K562 (cell line): ENCODE data around the gene RNF41. TPM values are rescaled to one million over a fixed set of nuclear protein-coding genes. Genes with fewer than 3 reads are reported as not detected.

Experiments
- HDAC8 ChIP-seq: fragments of 450-650 bp; IDR thresholded peaks from 2 replicates; pipeline ENCODE4 v1.6.1; 2016; ENCODE audit warnings: mild to moderate bottlenecking, missing genetic modification characterization, moderate library complexity, missing compliant biosample characterization
- MECOM ChIP-seq: fragments of 250-450 bp; sonication (Bioruptor Pico); IDR thresholded peaks from 2 replicates; pipeline ENCODE4 v1.8.0; 2022; ENCODE audit warnings: inconsistent platforms
- NCOR1 ChIP-seq: fragments of 450-650 bp; IDR thresholded peaks from 2 replicates; pipeline ENCODE4 v1.6.1; 2016; ENCODE audit warnings: mild to moderate bottlenecking, moderate library complexity
- POLR2AphosphoS2 ChIP-seq: IDR thresholded peaks from 2 replicates; pipeline ENCODE4 v1.6.1; 2012; ENCODE audit warnings: low read length, improper control_type of control experiment
- POLR2G ChIP-seq: fragments of 200-400 bp; formaldehyde crosslinking; IDR thresholded peaks from 2 replicates; pipeline ENCODE4 v1.6.1; 2017; ENCODE audit warnings: low read depth, mild to moderate bottlenecking, antibody characterized with exemption, low read length, moderate library complexity
- RBFOX2 ChIP-seq: fragments of 200-400 bp; formaldehyde crosslinking; IDR thresholded peaks from 2 replicates; pipeline ENCODE4 v1.6.1; 2017; ENCODE audit warnings: low read depth, mild to moderate bottlenecking, low read length, moderate library complexity
- SIRT6 ChIP-seq: IDR thresholded peaks from one replicate; pipeline ENCODE4 v1.6.1; 2012; ENCODE audit warnings: low read depth, mild to moderate bottlenecking, control low read depth, inconsistent platforms, low read length, moderate library complexity
- SP1 ChIP-seq: sonication (generic); formaldehyde crosslinking; IDR thresholded peaks from 2 replicates; pipeline ENCODE4 v1.8.1; 2022; ENCODE audit warnings: mild to moderate bottlenecking, missing genetic modification reagents
- SUPT5H ChIP-seq: fragments of 450-650 bp; IDR thresholded peaks from 2 replicates; pipeline ENCODE4 v1.6.1; 2016
- U2AF2 ChIP-seq: fragments of 200-400 bp; formaldehyde crosslinking; optimal IDR thresholded peaks from 2 replicates; pipeline ENCODE3; 2017; ENCODE audit warnings: low read depth, mild to moderate bottlenecking, low read length
- polyA plus RNA-seq, 8 experiments: library from polyadenylated mRNA; depleted of rRNA in 4 of 8; stranded (reverse) in 5 of 8; unstranded in 3 of 8; fragments of >200 nt; fragmentation: Nextera tagmentation in 2 of 8; fragmentation: Illumina TruSeq in 1 of 8; extraction: Ambion mirVana in 2 of 8; extraction: Trizol in 1 of 8; gene quantifications; 2 replicates each; pipeline versions ENCODE4 v1.2.1 to v1.2.3, GENCODE V29; 2011 to 2014; ENCODE audit warnings: inconsistent platforms in 1 of 8, missing spikeins in 1 of 8
- total RNA-seq, 7 experiments: library from RNA; depleted of rRNA in 6 of 7; stranded (reverse); fragments of >200 nt in 6 of 7; fragmentation: Illumina TruSeq in 2 of 7; extraction: Trizol in 2 of 7; gene quantifications; 2 replicates each; pipeline versions ENCODE4 v1.2.1 to v1.2.3, GENCODE V29; 2011 to 2021; ENCODE audit warnings: low replicate concordance in 1 of 7
- TF ChIP-seq, protein P1 (sequence below): IDR thresholded peaks from 3 replicates; pipeline ENCODE4 v1.6.1; 2011; ENCODE audit warnings: borderline replicate concordance, mild to moderate bottlenecking, moderate library complexity; ENCODE audit not compliant: insufficient read length; ENCODE audit errors: extremely low read depth

The RNF41 gene
- total and polyA plus RNA-seq, 9 of the 15 experiments (the other 6 are each of a cell fraction or from before 2014, with no cell fraction given), result 28.2 to 46.8 (median 33.8) TPM

DNA sequence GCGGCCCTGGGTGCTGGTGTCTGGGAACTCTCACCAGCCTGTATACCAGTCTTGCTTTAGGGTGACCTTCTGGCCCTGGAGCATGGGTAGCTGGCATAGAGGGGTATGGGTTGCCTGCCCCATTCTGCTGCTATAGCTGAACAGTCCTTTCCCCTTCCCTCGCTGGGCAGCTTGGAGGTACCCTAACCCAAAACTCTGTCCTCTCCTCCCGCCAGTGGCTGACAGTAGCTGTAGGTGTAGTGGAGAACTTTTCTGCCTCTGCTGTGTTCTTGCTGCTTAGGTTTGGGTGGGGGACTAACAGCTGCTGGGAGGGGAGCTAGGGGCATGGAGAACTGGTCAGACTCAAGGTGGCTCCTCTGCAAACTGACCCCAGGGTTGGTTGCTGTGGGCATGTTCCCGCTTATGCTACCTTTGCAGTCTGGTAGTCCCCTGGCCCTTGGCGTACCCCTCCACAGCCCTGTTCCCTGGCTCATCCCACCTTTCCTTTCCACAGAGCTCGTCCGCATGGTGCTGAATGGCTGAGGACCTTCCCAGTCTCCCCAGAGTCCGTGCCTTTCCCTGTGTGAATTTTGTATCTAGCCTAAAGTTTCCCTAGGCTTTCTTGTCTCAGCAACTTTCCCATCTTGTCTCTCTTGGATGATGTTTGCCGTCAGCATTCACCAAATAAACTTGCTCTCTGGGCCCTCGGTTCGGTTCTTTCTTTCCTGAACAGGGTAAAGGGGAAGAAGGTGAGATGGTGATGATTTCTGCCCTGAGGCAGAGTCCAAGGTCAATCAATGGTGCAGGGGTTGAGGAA lies 60.6 kb downstream of the RNF41 start (continued):
- peak; percentile 53; the same call in 1 of the 2 replicates for TF ChIP-seq POLR2G
- TF ChIP-seq SP1 (CRISPR knock-in tag), result peak; percentile 37; the same call in 1 of the 2 replicates
- TF ChIP-seq, protein P1, sequence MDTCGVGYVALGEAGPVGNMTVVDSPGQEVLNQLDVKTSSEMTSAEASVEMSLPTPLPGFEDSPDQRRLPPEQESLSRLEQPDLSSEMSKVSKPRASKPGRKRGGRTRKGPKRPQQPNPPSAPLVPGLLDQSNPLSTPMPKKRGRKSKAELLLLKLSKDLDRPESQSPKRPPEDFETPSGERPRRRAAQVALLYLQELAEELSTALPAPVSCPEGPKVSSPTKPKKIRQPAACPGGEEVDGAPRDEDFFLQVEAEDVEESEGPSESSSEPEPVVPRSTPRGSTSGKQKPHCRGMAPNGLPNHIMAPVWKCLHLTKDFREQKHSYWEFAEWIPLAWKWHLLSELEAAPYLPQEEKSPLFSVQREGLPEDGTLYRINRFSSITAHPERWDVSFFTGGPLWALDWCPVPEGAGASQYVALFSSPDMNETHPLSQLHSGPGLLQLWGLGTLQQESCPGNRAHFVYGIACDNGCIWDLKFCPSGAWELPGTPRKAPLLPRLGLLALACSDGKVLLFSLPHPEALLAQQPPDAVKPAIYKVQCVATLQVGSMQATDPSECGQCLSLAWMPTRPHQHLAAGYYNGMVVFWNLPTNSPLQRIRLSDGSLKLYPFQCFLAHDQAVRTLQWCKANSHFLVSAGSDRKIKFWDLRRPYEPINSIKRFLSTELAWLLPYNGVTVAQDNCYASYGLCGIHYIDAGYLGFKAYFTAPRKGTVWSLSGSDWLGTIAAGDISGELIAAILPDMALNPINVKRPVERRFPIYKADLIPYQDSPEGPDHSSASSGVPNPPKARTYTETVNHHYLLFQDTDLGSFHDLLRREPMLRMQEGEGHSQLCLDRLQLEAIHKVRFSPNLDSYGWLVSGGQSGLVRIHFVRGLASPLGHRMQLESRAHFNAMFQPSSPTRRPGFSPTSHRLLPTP, result no peak
- TF ChIP-seq SIRT6, result peak; percentile 12
- TF ChIP-seq NCOR1, result peak; percentile 15; the same call in 1 of the 2 replicates
- peak; percentile 60; the same call in 1 of the 2 replicates for TF ChIP-seq SUPT5H
- peak; percentile 49 for TF ChIP-seq POLR2AphosphoS2
- TF ChIP-seq RBFOX2, result peak; percentile 74
- TF ChIP-seq HDAC8 (tag), result no peak
- TF ChIP-seq MECOM (CRISPR knock-in tag), result no peak
- no peak for TF ChIP-seq U2AF2
